Epidermal melanocyte (primary cell): ENCODE measurements around the gene SLC2A4RG.

Experiments
- DNase-seq: peaks from one replicate; pipeline ENCODE4 v3.0.0; 2011; ENCODE audit warnings: low spot score; ENCODE audit not compliant: insufficient read length

The SLC2A4RG gene

GRCh38 chr20:63699466-63700198, 39.9 kb upstream of the SLC2A4RG start:
- no peak for DNase-seq

- no peak for DNase-seq
Observed at GRCh38 chr20:63700199-63701050, 39.2 kb upstream of the SLC2A4RG start.

GRCh38 chr20:63701051-63701328, 38.6 kb upstream of the SLC2A4RG start:
- no peak for DNase-seq

GRCh38 chr20:63701329-63702035, 38.1 kb upstream of the SLC2A4RG start:
- DNase-seq: no peak

GRCh38 chr20:63702036-63702665, 37.4 kb upstream of the SLC2A4RG start:
- no peak for DNase-seq

- DNase-seq: no peak
Observed at GRCh38 chr20:63702751-63703470, 36.7 kb upstream of the SLC2A4RG start.

GRCh38 chr20:63703471-63703975, 36.1 kb upstream of the SLC2A4RG start:
- DNase-seq: no peak

GRCh38 chr20:63703976-63704748, 35.4 kb upstream of the SLC2A4RG start:
- DNase-seq: no peak

- DNase-seq: no peak
Observed at GRCh38 chr20:63704749-63705117, 34.8 kb upstream of the SLC2A4RG start.

GRCh38 chr20:63705232-63706026, 34.1 kb upstream of the SLC2A4RG start:
- DNase-seq: no peak

GRCh38 chr20:63706027-63706695, 33.4 kb upstream of the SLC2A4RG start:
- no peak for DNase-seq

- no peak for DNase-seq
Observed at GRCh38 chr20:63706852-63707557, 32.6 kb upstream of the SLC2A4RG start.

- peak; percentile 80 for DNase-seq
Observed at GRCh38 chr20:63707558-63708300, 31.8 kb upstream of the SLC2A4RG start, which contains the start of the genes ARFRP1 and ZGPAT. ARFRP1 (minus strand) TSS chr20:63707976; CDS start chr20:63707091, 885 bp downstream. ZGPAT (plus strand) TSS chr20:63708039; CDS start chr20:63708581, 542 bp downstream.

GRCh38 chr20:63708301-63709148, 31.1 kb upstream of the SLC2A4RG start:
- DNase-seq: no peak

- no peak for DNase-seq
Observed at GRCh38 chr20:63709149-63709527, 30.4 kb upstream of the SLC2A4RG start.

GRCh38 chr20:63711085-63711645, 28.4 kb upstream of the SLC2A4RG start:
- DNase-seq: no peak
